GM21447 (cell line): ENCODE results near the gene TOM1L2.
"Not testable (repeated sequence)": the region's sequence is repeated elsewhere in the genome, so short reads cannot be mapped to it uniquely, and the experiment has no call there.

Experiments
- ATAC-seq: cut with Tn5 transposase; IDR thresholded peaks from one replicate; pipeline ENCODE4 v1.9.1; 2021; ENCODE audit not compliant: unreplicated experiment

Gene TOM1L2

GRCh38 chr17:17924857-17925250 is 47.3 kb downstream of the TOM1L2 start:
- ATAC-seq = no peak

GRCh38 chr17:17924131-17924856 is 47.9 kb downstream of the TOM1L2 start:
- no peak for ATAC-seq

GRCh38 chr17:17922070-17922614 is 50.1 kb downstream of the TOM1L2 start:
- ATAC-seq = no peak

- ATAC-seq = no peak
Observed at GRCh38 chr17:17921192-17922069, 50.8 kb downstream of the TOM1L2 start.

GRCh38 chr17:17919169-17920107 is 52.8 kb downstream of the TOM1L2 start:
- ATAC-seq = no peak

- ATAC-seq = no peak
Observed at GRCh38 chr17:17917394-17917793, 54.8 kb downstream of the TOM1L2 start.

- no peak for ATAC-seq
Observed at GRCh38 chr17:17915183-17915582, 57.0 kb downstream of the TOM1L2 start.

GRCh38 chr17:17913695-17914332 is 58.4 kb downstream of the TOM1L2 start:
- peak; percentile 76 for ATAC-seq

GRCh38 chr17:17912336-17912735 is 59.9 kb downstream of the TOM1L2 start:
- ATAC-seq = not testable (repeated sequence)

GRCh38 chr17:17911001-17911613 is 61.1 kb downstream of the TOM1L2 start:
- no peak for ATAC-seq

- no peak for ATAC-seq
Observed at GRCh38 chr17:17910060-17910459, 62.1 kb downstream of the TOM1L2 start.

- no peak for ATAC-seq
Observed at GRCh38 chr17:17909078-17909477, 63.1 kb downstream of the TOM1L2 start.

- no peak for ATAC-seq
Observed at GRCh38 chr17:17907469-17907868, 64.7 kb downstream of the TOM1L2 start.

- no peak for ATAC-seq
Observed at GRCh38 chr17:17906418-17907215, 65.6 kb downstream of the TOM1L2 start.

GRCh38 chr17:17905036-17905320 is 67.2 kb downstream of the TOM1L2 start:
- ATAC-seq = no peak

- no peak for ATAC-seq
Observed at GRCh38 chr17:17904166-17905035, 67.8 kb downstream of the TOM1L2 start.

GRCh38 chr17:17902877-17903276 is 69.3 kb downstream of the TOM1L2 start:
- no peak for ATAC-seq

- ATAC-seq = no peak
Observed at GRCh38 chr17:17902376-17902775, 69.8 kb downstream of the TOM1L2 start.
